Upper lobe of right lung (tissue), 1 donor: ENCODE measurements around the gene PDGFA. TPM values are rescaled to one million over a fixed set of nuclear protein-coding genes. Genes with fewer than 3 reads are reported as not detected.

Experiments
- ATAC-seq: fragments of 200-7000 bp; cut with Tn5 transposase; one replicate; pipeline ENCODE4 v1.9.1; 2020; ENCODE audit warnings: mild to moderate bottlenecking, moderate library complexity
- DNase-seq: peaks from one replicate; pipeline ENCODE4 v3.0.0-alpha.2; 2020
- H3K27ac ChIP-seq: fragments of 200-600 bp; one replicate; pipeline ENCODE4 v1.8.0; 2022
- H3K27me3 ChIP-seq: fragments of 200-600 bp; one replicate; pipeline ENCODE4 v1.8.0; 2022; ENCODE audit warnings: mild to moderate bottlenecking
- H3K36me3 ChIP-seq: fragments of 200-600 bp; one replicate; pipeline ENCODE4 v1.8.0; 2022
- H3K4me1 ChIP-seq: fragments of 200-600 bp; one replicate; pipeline ENCODE4 v1.8.0; 2022
- H3K4me3 ChIP-seq: fragments of 200-600 bp; one replicate; pipeline ENCODE4 v1.8.0; 2022; ENCODE audit warnings: mild to moderate bottlenecking
- H3K9me3 ChIP-seq: fragments of 200-600 bp; one replicate; pipeline ENCODE4 v1.8.0; 2022
- CTCF ChIP-seq: fragments of 200-600 bp; IDR thresholded peaks from one replicate; pipeline ENCODE4 v1.8.0; 2022; ENCODE audit warnings: antibody characterized with exemption
- intact Hi-C: fragments of 100-400 bp; cut with DNase I; formaldehyde crosslinking; loops from one replicate; pipeline ENCODE4 v1.11.0; 2022
- total RNA-seq: library from RNA; stranded (reverse); fragmentation: NEBNext Ultra II Directional; extraction: Animal tissue kit (Norgen Biotek cat#: 25700); gene quantifications from one replicate; pipeline ENCODE4 v1.2.1, GENCODE V29; 2021
- donor health status: DM: no; HTN: yes; CAD: no; lungs with severe emphysema.

The PDGFA gene
- total RNA-seq, 1 donor from 2014 or later: 57.1 TPM

- Histone ChIP-seq H3K27me3 (no peaks in the 10 kb centered on the region), H3K27ac (no peak overlapping the region), H3K36me3 (no peaks in the 10 kb centered on the region), H3K4me3 (no peak overlapping the region), H3K9me3 (no peaks in the 10 kb centered on the region), H3K4me1 (no peaks in the 10 kb centered on the region)
- TF ChIP-seq CTCF: no peak
- DNase-seq (no peak), ATAC-seq (no peak)
- intact Hi-C loops: no loop called here
Measured at GRCh38 chr7:528451-528850, 8.8 kb upstream of the PDGFA start.

GRCh38 chr7:527723-528122, 8.1 kb upstream of the PDGFA start:
- TF ChIP-seq CTCF: no peak
- Histone ChIP-seq H3K9me3 (no peaks in the 10 kb centered on the region), H3K4me1 (peaks cover 3% of the 10 kb centered on the region), H3K27ac (no peak overlapping the region), H3K27me3 (peaks cover 7% of the 10 kb centered on the region), H3K4me3 (no peak overlapping the region), H3K36me3 (no peaks in the 10 kb centered on the region)
- intact Hi-C loops: no loop called here
- DNase-seq (no peak), ATAC-seq (no peak)

- Histone ChIP-seq H3K4me3 (no peak overlapping the region), H3K9me3 (no peaks in the 10 kb centered on the region), H3K4me1 (peaks cover 15% of the 10 kb centered on the region), H3K36me3 (no peaks in the 10 kb centered on the region), H3K27ac (no peak overlapping the region), H3K27me3 (peaks cover 19% of the 10 kb centered on the region)
- intact Hi-C loops: no loop called here
- no peak for ATAC-seq
- no peak for DNase-seq
- TF ChIP-seq CTCF: no peak
Measured at GRCh38 chr7:526460-527034, 6.9 kb upstream of the PDGFA start.

- no peaks in the 10 kb centered on the region for H3K36me3 ChIP-seq
- H3K4me1 ChIP-seq: peaks cover 23% of the 10 kb centered on the region
- no peak for TF ChIP-seq CTCF
- intact Hi-C loops: no loop called here
- peaks cover 27% of the 10 kb centered on the region for H3K27me3 ChIP-seq
- H3K9me3 ChIP-seq: no peaks in the 10 kb centered on the region
- H3K27ac ChIP-seq: no peak overlapping the region
- ATAC-seq (no peak), DNase-seq (no peak)
- no peak overlapping the region for H3K4me3 ChIP-seq
Measured at GRCh38 chr7:525740-526139, 6.1 kb upstream of the PDGFA start.

- TF ChIP-seq CTCF: no peak
- no peaks in the 10 kb centered on the region for H3K9me3 ChIP-seq
- no peak overlapping the region for H3K4me3 ChIP-seq
- H3K4me1 ChIP-seq: peaks cover 29% of the 10 kb centered on the region
- peaks cover 32% of the 10 kb centered on the region for H3K27me3 ChIP-seq
- H3K36me3 ChIP-seq: no peaks in the 10 kb centered on the region
- intact Hi-C loops: no loop called here
- DNase-seq (no peak), ATAC-seq (no peak)
- no peak overlapping the region for H3K27ac ChIP-seq
Measured at GRCh38 chr7:524800-525199, 5.2 kb upstream of the PDGFA start.
